Motor neuron (in vitro differentiated cells): ENCODE data around the gene PKN1. TPM values are rescaled to one million over a fixed set of nuclear protein-coding genes. Genes with fewer than 3 reads are reported as not detected.
A peak's percentile ranks its signal among the peaks of the same experiment; 100 is the strongest.

Experiments
- ATAC-seq, 8 experiments: fragments of 200-7000 bp; cut with Tn5 transposase; replicated peaks in 6 of 8; 2 replicates each; pipeline ENCODE4 v1.8.0; 2021; ENCODE audit warnings: mild to moderate bottlenecking in 8 of 8, moderate library complexity in 8 of 8
- H3K27ac ChIP-seq, 2 donors: fragments of 250-450 bp; sonication (Bioruptor Pico); 2 replicates each; pipeline ENCODE4 v1.9.0; 2021; ENCODE audit warnings: antibody characterized with exemption in 2 of 2, mild to moderate bottlenecking in 2 of 2, moderate library complexity in 1 of 2
- H3K4me1 ChIP-seq, 2 donors: fragments of 250-450 bp; sonication (Bioruptor Pico); replicated peaks in 1 of 2; 2 replicates each; pipeline ENCODE4 v1.6.1; 2021; ENCODE audit warnings: antibody characterized with exemption in 2 of 2, mild to moderate bottlenecking in 2 of 2, moderate library complexity in 1 of 2
- H3K4me3 ChIP-seq, 5 donors: fragments of 250-450 bp; sonication (Bioruptor Pico); 2 replicates each; pipeline ENCODE4 v1.9.0; 2021; ENCODE audit warnings: antibody characterized with exemption in 5 of 5, mild to moderate bottlenecking in 5 of 5, moderate library complexity in 4 of 5
- WGBS, 10 experiments: fragments of 450-650 bp; shearing (Covaris generic); methylation state at CpG; one replicate each; pipeline ENCODE4 v1.0.0; 2022; 5-methylcytosine and 5-hydroxymethylcytosine counted together
- in situ Hi-C, 9 experiments: fragments of 400-800 bp; cut with MboI; loops; one replicate each; pipeline ENCODE4 v1.15.0; 2021; ENCODE audit warnings: low sequenced_read_pairs in 9 of 9, low pct_unique_long_range_greater_than_20kb in 2 of 9; ENCODE audit not compliant: unreplicated experiment in 9 of 9
- total RNA-seq, 8 experiments: library from RNA; unstranded; fragments of 300-600 nt; gene quantifications; 2 replicates each; pipeline versions ENCODE4 v1.2.3 to v1.2.4, GENCODE V29; 2022

PKN1 gene
- total RNA-seq, 8 experiments from 2014 or later = 37.6 to 69.3 (median 56.0) TPM

- H3K4me3 ChIP-seq = peak within 1 kb of the TSS; percentile 61 to 83 (median 75)
- 0 to 2% (median 0%) methylated on average over 3 to 26 of the region's 57 CpGs; no CpG with 5 or more reads in 4 of the 10 experiments for WGBS, 10 experiments
- peak; percentile 90 to 98 (median 97) for ATAC-seq
- peak within 1 kb of the TSS; percentile 86 to 95 for H3K27ac ChIP-seq
- in situ Hi-C loops = loop anchor here in 2 of 9 experiments (25.0 kb wide), 2 partner anchors 282 to 532 kb away; partner anchors contain the start of genes ASF1B (in 1 of the 2) and NANOS3 (in 1 of the 2)
- peaks cover 10 to 12% of the 10 kb centered on the region in 2 donors for H3K4me1 ChIP-seq
These were observed 13.8 kb upstream of the PKN1 start, which contains the start of gene DDX39A for GRCh38 chr19:14419106-14419813. Gene DDX39A (minus strand): TSS chr19:14419341. CDS start chr19:14413220, 6,121 bp downstream.

- Histone ChIP-seq H3K27ac (no peak overlapping the region), H3K4me1 (no peaks in the 10 kb centered on the region), H3K4me3 (no peak overlapping the region)
- in situ Hi-C loops = no loop called here
- whole genome bisulfite sequencing, 10 experiments = 3 to 100% (median 82%) methylated on average over 1 to 7 of the region's 7 CpGs; no CpG with 5 or more reads in 1 of the 10 experiments
- peak in 3 of 8 experiments; percentile 94 to 98 (median 98) for ATAC-seq
These were observed 7.4 kb upstream of the PKN1 start for GRCh38 chr19:14425696-14426138.

GRCh38 chr19:14427461-14427860 is 5.6 kb upstream of the PKN1 start:
- in situ Hi-C loops = no loop called here
- WGBS, 10 experiments = 0 to 48% (median 29%) methylated on average over 1 to 2 of the region's 2 CpGs; no CpG with 5 or more reads in 5 of the 10 experiments
- no peak for ATAC-seq
- peaks cover 0 to 1% of the 10 kb centered on the region in 2 donors for H3K4me1 ChIP-seq
- no peak overlapping the region for H3K27ac ChIP-seq
- no peak overlapping the region for H3K4me3 ChIP-seq

DNA sequence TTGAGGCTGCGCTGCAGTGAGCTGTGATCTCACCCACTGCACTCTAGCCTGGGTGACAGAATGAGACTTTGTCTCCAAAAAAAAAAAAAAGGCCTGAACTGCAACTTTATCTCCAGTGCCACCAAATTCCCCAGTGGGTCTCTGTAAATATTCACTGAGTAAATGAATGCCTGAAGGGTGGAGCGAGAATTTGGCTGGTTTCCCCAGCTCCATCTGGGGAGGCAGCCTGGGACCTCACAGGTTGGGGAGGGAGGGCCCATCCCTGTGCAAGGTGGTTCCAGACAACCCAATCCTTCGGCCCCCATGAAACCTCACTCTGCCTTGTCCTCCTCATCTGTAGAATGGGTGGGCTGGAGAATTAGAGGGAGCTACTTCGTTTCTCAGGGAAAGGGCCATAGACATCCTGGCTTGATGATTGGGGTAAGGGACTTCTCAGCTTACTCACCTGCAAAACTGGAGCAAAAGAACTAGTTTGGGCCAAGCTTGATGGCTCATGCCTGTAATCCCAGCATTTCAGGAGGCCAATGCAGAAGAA is 4.2 kb upstream of the PKN1 start:
- 50 to 100% (median 82%) methylated on average over 1 to 3 of the region's 4 CpGs; no CpG with 5 or more reads in 3 of the 10 experiments for WGBS, 10 experiments
- no peak for ATAC-seq
- Histone ChIP-seq H3K27ac (no peak overlapping the region), H3K4me3 (no peak overlapping the region), H3K4me1 (peaks cover 0 to 5% of the 10 kb centered on the region in 2 donors)
- in situ Hi-C loops = no loop called here

GRCh38 chr19:14430712-14431111 is 2.4 kb upstream of the PKN1 start:
- H3K4me3 ChIP-seq = no peak overlapping the region
- H3K27ac ChIP-seq = no peak overlapping the region
- in situ Hi-C loops = no loop called here
- WGBS, 10 experiments = 40 to 86% (median 68%) methylated on average over 1 to 3 of the region's 3 CpGs; no CpG with 5 or more reads in 2 of the 10 experiments
- H3K4me1 ChIP-seq = peaks cover 11 to 15% of the 10 kb centered on the region in 2 donors
- no peak for ATAC-seq

- Histone ChIP-seq H3K4me1 (peaks cover 11 to 15% of the 10 kb centered on the region in 2 donors), H3K4me3 (peak overlapping the region; percentile 60 to 92 (median 72)), H3K27ac (peak overlapping the region; percentile 63 to 78)
- in situ Hi-C loops = no loop called here
- peak in 6 of 8 experiments; percentile 18 to 52 (median 50) for ATAC-seq
- WGBS, 10 experiments = 0 to 55% (median 41%) methylated on average over 2 to 7 of the region's 52 CpGs; no CpG with 5 or more reads in 7 of the 10 experiments
These were observed 722 bp downstream of the PKN1 start for GRCh38 chr19:14433554-14434501.

- peaks cover 15% of the 10 kb centered on the region in 2 donors for H3K4me1 ChIP-seq
- H3K4me3 ChIP-seq = peak overlapping the region in 4 of 5 donors; percentile 60 to 92 (median 74)
- peak overlapping the region; percentile 12 to 13 for H3K27ac ChIP-seq
- in situ Hi-C loops = no loop called here
- ATAC-seq = peak in 7 of 8 experiments; percentile 9 to 91 (median 40)
- 0 to 30% methylated on average over 1 to 2 of the region's 23 CpGs; no CpG with 5 or more reads in 8 of the 10 experiments for WGBS, 10 experiments
These were observed 1.6 kb downstream of the PKN1 start for GRCh38 chr19:14434543-14435319.

GRCh38 chr19:14435320-14436050 is 2.4 kb downstream of the PKN1 start:
- 38 to 100% (median 90%) methylated on average over 2 to 11 of the region's 17 CpGs; no CpG with 5 or more reads in 1 of the 10 experiments for WGBS, 10 experiments

DNA sequence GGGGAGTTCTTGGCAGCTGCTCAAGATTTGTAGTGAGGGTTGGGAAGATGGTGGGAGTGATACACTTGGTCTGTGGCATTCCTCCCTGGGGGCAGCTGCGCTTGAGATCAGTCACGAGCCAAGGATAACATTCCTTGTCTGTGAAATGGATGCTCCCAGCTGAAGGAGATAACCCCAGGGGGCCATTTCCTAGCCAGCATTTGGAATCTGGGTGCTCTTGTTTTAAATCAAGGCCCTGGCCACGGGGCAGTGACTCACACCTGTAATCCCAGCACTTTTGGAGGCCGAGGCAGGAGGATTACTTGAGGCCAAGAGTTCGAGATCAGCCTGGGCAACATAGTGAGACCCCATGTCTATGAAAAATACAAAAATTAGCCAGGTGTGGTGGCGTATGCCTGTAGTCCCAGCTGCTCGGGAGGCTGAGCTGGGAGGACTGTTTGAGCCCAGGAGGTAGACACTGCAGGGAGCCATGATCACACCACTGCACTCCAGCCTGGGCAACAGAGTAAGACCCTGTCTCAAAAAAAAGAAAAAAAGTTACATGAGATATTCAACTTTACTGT is 4.6 kb downstream of the PKN1 start:
- no peak overlapping the region for H3K27ac ChIP-seq
- 90 to 100% (median 100%) methylated on average over 1 to 3 of the region's 7 CpGs; no CpG with 5 or more reads in 3 of the 10 experiments for WGBS, 10 experiments
- no peak for ATAC-seq
- in situ Hi-C loops = no loop called here
- peaks cover 13 to 18% of the 10 kb centered on the region in 2 donors for H3K4me1 ChIP-seq
- H3K4me3 ChIP-seq = no peak overlapping the region

More at GRCh38 chr19:14435320-14436050, 2.4 kb downstream of the PKN1 start:
- Histone ChIP-seq H3K4me1 (peaks cover 15 to 18% of the 10 kb centered on the region in 2 donors), H3K4me3 (no peak overlapping the region), H3K27ac (peak overlapping the region in 1 of 2 donors; percentile 13)
- ATAC-seq = no peak
- in situ Hi-C loops = no loop called here

DNA sequence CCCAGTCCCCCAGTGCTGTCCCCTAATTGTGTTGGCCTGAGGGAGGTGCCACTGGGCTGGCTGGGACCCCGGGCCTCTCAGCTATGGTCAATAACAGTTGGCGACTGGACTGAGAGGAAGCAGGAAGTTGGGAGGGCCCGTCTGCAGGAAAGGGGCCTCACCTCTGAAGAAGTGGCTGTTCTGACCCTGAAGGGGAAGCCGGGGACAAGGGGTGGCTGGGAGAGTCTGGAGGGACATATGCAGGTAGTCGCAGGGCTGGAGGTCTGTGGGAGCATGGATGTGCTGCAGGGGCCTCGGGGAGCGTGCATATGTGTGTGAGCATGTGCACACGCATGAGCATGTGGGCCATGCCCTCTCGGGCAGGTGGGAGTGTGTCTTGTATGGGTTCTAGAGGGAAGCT is 5.9 kb downstream of the PKN1 start:
- H3K27ac ChIP-seq = no peak overlapping the region
- ATAC-seq = no peak
- no peak overlapping the region for H3K4me3 ChIP-seq
- in situ Hi-C loops = no loop called here
- WGBS, 10 experiments = 83 to 100% (median 95%) methylated on average over 1 to 7 of the region's 9 CpGs; no CpG with 5 or more reads in 7 of the 10 experiments
- peaks cover 9 to 18% of the 10 kb centered on the region in 2 donors for H3K4me1 ChIP-seq

- no peak overlapping the region for H3K27ac ChIP-seq
- H3K4me1 ChIP-seq = peaks cover 0 to 7% of the 10 kb centered on the region in 2 donors
- WGBS, 10 experiments = 20 to 40% methylated on average over 1 of the region's 9 CpGs; no CpG with 5 or more reads in 8 of the 10 experiments
- in situ Hi-C loops = no loop called here
- no peak overlapping the region for H3K4me3 ChIP-seq
- ATAC-seq = peak in 3 of 8 experiments; percentile 19 to 20 (median 20)
These were observed 6.9 kb downstream of the PKN1 start for GRCh38 chr19:14440049-14440448.
